Thyroid gland (tissue), 4 donors: ENCODE results near the gene SLC18A2.

Experiments used
- POLR2A ChIP-seq, 2 donors: fragments of 450-650 bp; IDR thresholded peaks; one replicate each; pipeline ENCODE4 v1.6.1; 2017; ENCODE audit warnings: antibody characterized with exemption in 2 of 2, mild to moderate bottlenecking in 2 of 2, moderate library complexity in 1 of 2
- TF ChIP-seq, protein P1 (sequence below), 6 experiments: fragments of 200-600 bp in 3 of 6; fragments of 450-650 bp in 3 of 6; sonication (generic) in 3 of 6; IDR thresholded peaks; one replicate each; pipeline ENCODE4 v1.5.1; 2016 to 2019; ENCODE audit warnings: antibody characterized with exemption in 6 of 6, mild to moderate bottlenecking in 2 of 6, inconsistent platforms in 1 of 6, moderate library complexity in 1 of 6

DNA sequence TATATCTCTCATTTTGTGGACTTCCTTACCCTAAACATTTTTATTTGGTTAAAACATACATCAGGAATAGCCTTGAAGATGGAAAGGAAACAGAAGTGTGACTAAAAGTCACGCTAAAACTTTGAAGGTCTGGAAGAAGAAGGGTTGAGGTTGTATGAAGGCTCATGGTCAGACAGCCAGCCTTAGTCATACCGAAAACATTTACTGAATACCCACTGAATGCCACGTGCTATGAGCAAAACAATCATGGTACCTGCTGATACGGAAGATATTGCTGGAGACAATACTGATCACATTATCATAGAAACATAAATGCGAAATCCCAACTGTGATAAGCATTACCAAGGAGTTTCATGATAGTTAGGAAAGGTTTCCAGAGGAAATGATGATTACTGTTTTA is 70.3 kb downstream of the SLC18A2 start:
- TF ChIP-seq, protein P1, sequence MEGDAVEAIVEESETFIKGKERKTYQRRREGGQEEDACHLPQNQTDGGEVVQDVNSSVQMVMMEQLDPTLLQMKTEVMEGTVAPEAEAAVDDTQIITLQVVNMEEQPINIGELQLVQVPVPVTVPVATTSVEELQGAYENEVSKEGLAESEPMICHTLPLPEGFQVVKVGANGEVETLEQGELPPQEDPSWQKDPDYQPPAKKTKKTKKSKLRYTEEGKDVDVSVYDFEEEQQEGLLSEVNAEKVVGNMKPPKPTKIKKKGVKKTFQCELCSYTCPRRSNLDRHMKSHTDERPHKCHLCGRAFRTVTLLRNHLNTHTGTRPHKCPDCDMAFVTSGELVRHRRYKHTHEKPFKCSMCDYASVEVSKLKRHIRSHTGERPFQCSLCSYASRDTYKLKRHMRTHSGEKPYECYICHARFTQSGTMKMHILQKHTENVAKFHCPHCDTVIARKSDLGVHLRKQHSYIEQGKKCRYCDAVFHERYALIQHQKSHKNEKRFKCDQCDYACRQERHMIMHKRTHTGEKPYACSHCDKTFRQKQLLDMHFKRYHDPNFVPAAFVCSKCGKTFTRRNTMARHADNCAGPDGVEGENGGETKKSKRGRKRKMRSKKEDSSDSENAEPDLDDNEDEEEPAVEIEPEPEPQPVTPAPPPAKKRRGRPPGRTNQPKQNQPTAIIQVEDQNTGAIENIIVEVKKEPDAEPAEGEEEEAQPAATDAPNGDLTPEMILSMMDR (IDR thresholded peaks at IDR 0.05), result no peak
- no peak for TF ChIP-seq POLR2A (IDR thresholded peaks at IDR 0.05)
